GM12875 (cell line): ENCODE data around the gene KCNH1.

Experiments
- H3K4me3 ChIP-seq: one replicate; pipeline ENCODE4 v1.5.1; 2011; ENCODE audit warnings: low read depth, low read length, control low read depth
- TF ChIP-seq, protein P1 (sequence below): IDR thresholded peaks from 2 replicates; pipeline ENCODE4 v1.5.1; 2011; ENCODE audit warnings: low read depth, mild to moderate bottlenecking, control low read depth, inconsistent platforms, low read length, moderate library complexity, borderline replicate concordance; ENCODE audit not compliant: insufficient read depth

KCNH1 gene

GRCh38 chr1:210728437-210729149 lies 405.4 kb downstream of the KCNH1 start:
- TF ChIP-seq, protein P1, sequence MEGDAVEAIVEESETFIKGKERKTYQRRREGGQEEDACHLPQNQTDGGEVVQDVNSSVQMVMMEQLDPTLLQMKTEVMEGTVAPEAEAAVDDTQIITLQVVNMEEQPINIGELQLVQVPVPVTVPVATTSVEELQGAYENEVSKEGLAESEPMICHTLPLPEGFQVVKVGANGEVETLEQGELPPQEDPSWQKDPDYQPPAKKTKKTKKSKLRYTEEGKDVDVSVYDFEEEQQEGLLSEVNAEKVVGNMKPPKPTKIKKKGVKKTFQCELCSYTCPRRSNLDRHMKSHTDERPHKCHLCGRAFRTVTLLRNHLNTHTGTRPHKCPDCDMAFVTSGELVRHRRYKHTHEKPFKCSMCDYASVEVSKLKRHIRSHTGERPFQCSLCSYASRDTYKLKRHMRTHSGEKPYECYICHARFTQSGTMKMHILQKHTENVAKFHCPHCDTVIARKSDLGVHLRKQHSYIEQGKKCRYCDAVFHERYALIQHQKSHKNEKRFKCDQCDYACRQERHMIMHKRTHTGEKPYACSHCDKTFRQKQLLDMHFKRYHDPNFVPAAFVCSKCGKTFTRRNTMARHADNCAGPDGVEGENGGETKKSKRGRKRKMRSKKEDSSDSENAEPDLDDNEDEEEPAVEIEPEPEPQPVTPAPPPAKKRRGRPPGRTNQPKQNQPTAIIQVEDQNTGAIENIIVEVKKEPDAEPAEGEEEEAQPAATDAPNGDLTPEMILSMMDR: no peak
- H3K4me3 ChIP-seq: no peak overlapping the region

- TF ChIP-seq, protein P1: no peak
- no peak overlapping the region for H3K4me3 ChIP-seq
Observed at GRCh38 chr1:210727709-210728108, 406.2 kb downstream of the KCNH1 start.

- TF ChIP-seq, protein P1: no peak
- H3K4me3 ChIP-seq: no peak overlapping the region
Observed at GRCh38 chr1:210726621-210727020, 407.3 kb downstream of the KCNH1 start.

DNA sequence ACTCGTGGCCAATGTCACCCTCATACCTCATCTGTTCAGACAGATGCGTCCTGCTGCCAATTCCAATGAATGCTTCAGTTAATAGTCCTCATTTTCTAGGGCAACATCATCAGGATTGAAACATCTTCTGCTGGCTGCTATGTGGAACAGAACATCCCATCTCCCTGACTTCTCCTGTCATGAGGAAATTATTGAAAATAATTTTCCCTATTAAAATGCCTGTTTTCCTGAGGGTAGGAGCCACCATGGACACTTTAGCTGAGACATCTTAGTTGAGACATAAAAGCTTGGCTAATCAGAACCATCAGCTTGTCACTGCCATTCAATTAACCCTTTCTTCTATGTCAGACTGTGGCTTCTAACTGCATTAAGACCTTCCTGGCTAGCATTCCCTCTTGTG lies 409.2 kb downstream of the KCNH1 start:
- no peak overlapping the region for H3K4me3 ChIP-seq
- TF ChIP-seq, protein P1: no peak

- TF ChIP-seq, protein P1: no peak
- no peak overlapping the region for H3K4me3 ChIP-seq
Observed at GRCh38 chr1:210723646-210724045, 410.3 kb downstream of the KCNH1 start.

DNA sequence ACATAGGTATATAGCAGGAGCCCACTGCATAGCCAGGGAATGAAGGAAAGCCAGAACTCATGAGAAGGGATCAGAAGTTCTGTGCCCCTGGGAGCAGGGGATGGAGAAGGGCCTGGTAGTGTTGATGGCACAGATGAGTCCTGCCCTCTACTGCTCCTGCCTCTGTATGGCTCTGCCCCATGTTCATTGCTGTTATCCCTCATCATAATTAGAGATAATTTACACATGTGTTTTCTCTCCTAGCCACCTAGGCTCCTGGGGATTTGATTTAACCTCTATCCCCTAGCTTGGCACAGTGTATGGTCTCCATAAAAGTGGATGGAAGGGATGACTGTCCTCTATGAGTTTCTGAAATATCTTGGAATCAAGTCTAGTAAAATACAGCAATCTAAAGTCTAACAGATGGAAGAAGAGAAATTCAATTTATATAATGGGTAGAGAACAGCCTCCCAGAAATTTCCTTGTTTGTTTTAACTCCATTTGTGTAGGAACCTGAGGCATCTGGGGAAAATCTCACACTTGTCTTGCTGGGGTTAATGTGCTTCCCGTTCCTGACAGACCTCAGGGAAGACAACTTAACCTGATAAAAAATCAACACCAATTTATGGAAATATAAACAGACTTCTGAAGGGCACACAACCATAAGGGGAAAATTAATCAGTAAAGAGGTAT lies 411.4 kb downstream of the KCNH1 start:
- TF ChIP-seq, protein P1: no peak
- no peak overlapping the region for H3K4me3 ChIP-seq

- TF ChIP-seq, protein P1: no peak
- no peak overlapping the region for H3K4me3 ChIP-seq
Observed at GRCh38 chr1:210715072-210715471, 418.9 kb downstream of the KCNH1 start.
